Activated T-cell treated with anti-CD3 and anti-CD28 coated beads for 4 hours (primary cell): ENCODE data around the gene NUP35.

ENCODE experiments used
- DNase-seq: peaks from one replicate; pipeline ENCODE4 v3.0.0-alpha.2; 2020

The NUP35 gene

GRCh38 chr2:183124222-183124956 is at the start of gene NUP35:
NUP35 (plus strand) TSS chr2:183124443; CDS start chr2:183124458, 15 bp downstream.
- DNase-seq = peak; percentile 89

- DNase-seq = no peak
These were observed 46.1 kb upstream of the NUP35 start for GRCh38 chr2:183078163-183078463.

GRCh38 chr2:183078464-183079138 is 45.6 kb upstream of the NUP35 start, which contains the start of gene DUSP19:
DUSP19 (plus strand) TSS chr2:183078747; CDS start chr2:183078934, 187 bp downstream.
- peak; percentile 83 for DNase-seq

GRCh38 chr2:183079139-183079775 is 45.0 kb upstream of the NUP35 start:
- DNase-seq = no peak

GRCh38 chr2:183081911-183082310 is 42.3 kb upstream of the NUP35 start:
- no peak for DNase-seq

- no peak for DNase-seq
These were observed 36.2 kb upstream of the NUP35 start for GRCh38 chr2:183088061-183088460.

- DNase-seq = no peak
These were observed 34.9 kb upstream of the NUP35 start for GRCh38 chr2:183089192-183089851.

- no peak for DNase-seq
These were observed 32.8 kb upstream of the NUP35 start for GRCh38 chr2:183091318-183091953.

GRCh38 chr2:183091954-183092345 is 32.3 kb upstream of the NUP35 start:
- DNase-seq = no peak

- no peak for DNase-seq
These were observed 30.2 kb upstream of the NUP35 start for GRCh38 chr2:183093857-183094657.

- no peak for DNase-seq
These were observed 18.7 kb upstream of the NUP35 start for GRCh38 chr2:183105402-183106134.

GRCh38 chr2:183112577-183112976 is 11.7 kb upstream of the NUP35 start:
- no peak for DNase-seq

- no peak for DNase-seq
These were observed 10.6 kb upstream of the NUP35 start for GRCh38 chr2:183113630-183114029.

- DNase-seq = no peak
These were observed 7.0 kb upstream of the NUP35 start for GRCh38 chr2:183117226-183117625.

GRCh38 chr2:183123117-183123958 is 905 bp upstream of the NUP35 start:
- DNase-seq = no peak

- DNase-seq = no peak
These were observed 353 bp upstream of the NUP35 start for GRCh38 chr2:183123959-183124221.

- DNase-seq = no peak
These were observed 663 bp downstream of the NUP35 start for GRCh38 chr2:183124957-183125255.

- no peak for DNase-seq
These were observed 1.6 kb downstream of the NUP35 start for GRCh38 chr2:183125659-183126341.

- DNase-seq = no peak
These were observed 2.4 kb downstream of the NUP35 start for GRCh38 chr2:183126635-183127034.

- no peak for DNase-seq
These were observed 9.8 kb downstream of the NUP35 start for GRCh38 chr2:183134016-183134415.
